Skeletal muscle cell (primary cell): ENCODE data around the gene MANF.

ENCODE experiments used
- DNase-seq: peaks from one replicate; pipeline ENCODE4 v3.0.0-alpha.2; 2010; ENCODE audit warnings: low read depth
- H3K4me3 ChIP-seq: 2 replicates; pipeline ENCODE4 v1.5.1; 2011; ENCODE audit warnings: low read depth, mild to moderate bottlenecking, control low read depth, low read length, moderate library complexity

The MANF gene

GRCh38 chr3:51408021-51408420 is 22.9 kb downstream of the MANF start:
- no peak overlapping the region for H3K4me3 ChIP-seq
- no peak for DNase-seq

- no peak overlapping the region for H3K4me3 ChIP-seq
- DNase-seq: no peak
Measured at GRCh38 chr3:51408813-51409212, 23.7 kb downstream of the MANF start.

- DNase-seq: no peak
- no peak overlapping the region for H3K4me3 ChIP-seq
Measured at GRCh38 chr3:51422211-51422610, 37.1 kb downstream of the MANF start.

GRCh38 chr3:51426921-51427320 is 41.8 kb downstream of the MANF start:
- H3K4me3 ChIP-seq: no peak overlapping the region
- DNase-seq: no peak

GRCh38 chr3:51429138-51429537 is 44.0 kb downstream of the MANF start:
- no peak for DNase-seq
- no peak overlapping the region for H3K4me3 ChIP-seq

- DNase-seq: no peak
- no peak overlapping the region for H3K4me3 ChIP-seq
Measured at GRCh38 chr3:51434110-51434509, 49.0 kb downstream of the MANF start.

GRCh38 chr3:51434746-51435327 is 49.7 kb downstream of the MANF start:
- no peak overlapping the region for H3K4me3 ChIP-seq
- DNase-seq: peak; percentile 10

GRCh38 chr3:51436998-51437639 is 52.0 kb downstream of the MANF start:
- DNase-seq: no peak
- no peak overlapping the region for H3K4me3 ChIP-seq
